Neuronal stem cell (in vitro differentiated cells): ENCODE results near the gene PWWP2A.

ENCODE experiments used
- DNase-seq: peaks from one replicate; pipeline ENCODE4 v3.0.0-alpha.2; 2013; ENCODE audit warnings: low spot score
- H2AFZ ChIP-seq: one replicate; pipeline ENCODE4 v1.6.1; 2013; ENCODE audit warnings: mild to moderate bottlenecking, low read length, inconsistent platforms
- H2AK5ac ChIP-seq: 2 replicates; pipeline ENCODE4 v1.6.1; 2013; ENCODE audit warnings: low read depth, mild to moderate bottlenecking, inconsistent platforms, low read length, moderate library complexity, mixed read lengths
- H2BK120ac ChIP-seq: 2 replicates; pipeline ENCODE4 v1.6.1; 2013; ENCODE audit warnings: low read depth, mild to moderate bottlenecking, inconsistent platforms, low read length, moderate library complexity, mixed read lengths
- H2BK12ac ChIP-seq: one replicate; pipeline ENCODE4 v1.6.1; 2013; ENCODE audit warnings: low read length, inconsistent platforms
- H2BK15ac ChIP-seq: 2 replicates; pipeline ENCODE4 v1.6.1; 2013; ENCODE audit warnings: mild to moderate bottlenecking, low read length, inconsistent platforms, mixed read lengths
- H2BK5ac ChIP-seq: one replicate; pipeline ENCODE4 v1.6.1; 2013; ENCODE audit warnings: inconsistent platforms, mild to moderate bottlenecking, low read length, moderate library complexity
- H3K14ac ChIP-seq: one replicate; pipeline ENCODE4 v1.6.1; 2013; ENCODE audit warnings: low read length, inconsistent platforms
- H3K18ac ChIP-seq: 2 replicates; pipeline ENCODE4 v1.6.1; 2013; ENCODE audit warnings: low read length, inconsistent platforms
- H3K23ac ChIP-seq: 2 replicates; pipeline ENCODE4 v1.6.1; 2013; ENCODE audit warnings: low read depth, mild to moderate bottlenecking, mixed read lengths, low read length, inconsistent platforms; ENCODE audit not compliant: poor library complexity
- H3K27ac ChIP-seq: replicated peaks from 3 replicates; pipeline ENCODE4 v1.5.1; 2013; ENCODE audit warnings: low read length, inconsistent platforms
- H3K27me3 ChIP-seq, 3 experiments: 2 replicates each; pipeline ENCODE4 v1.6.1; 2013; ENCODE audit warnings: low read length in 3 of 3, mild to moderate bottlenecking in 2 of 3, inconsistent platforms in 1 of 3, low read depth in 1 of 3, mixed read lengths in 1 of 3, moderate library complexity in 1 of 3; ENCODE audit not compliant: control insufficient read depth in 3 of 3, insufficient read depth in 3 of 3
- H3K36me3 ChIP-seq, 2 donors: replicated peaks in 1 of 2; 2 replicates each; pipeline ENCODE4 v1.6.1; 2013; ENCODE audit warnings: low read length in 2 of 2; ENCODE audit not compliant: control insufficient read depth in 2 of 2, insufficient read depth in 2 of 2
- H3K4ac ChIP-seq: 2 replicates; pipeline ENCODE4 v1.6.1; 2013; ENCODE audit warnings: inconsistent platforms, mild to moderate bottlenecking, low read length, moderate library complexity
- H3K4me1 ChIP-seq, 2 donors: 1 replicate in 1 of 2; 2 replicates in 1 of 2; pipeline ENCODE4 v1.6.1; 2013; ENCODE audit warnings: low read length in 2 of 2, low read depth in 1 of 2; ENCODE audit not compliant: control insufficient read depth in 2 of 2, insufficient read depth in 1 of 2
- H3K4me2 ChIP-seq: one replicate; pipeline ENCODE4 v1.6.1; 2013; ENCODE audit warnings: mild to moderate bottlenecking, low read length, inconsistent platforms; ENCODE audit not compliant: insufficient read depth, poor library complexity, severe bottlenecking
- H3K4me3 ChIP-seq, 2 donors: 2 replicates each; pipeline ENCODE4 v1.5.1; 2013; ENCODE audit warnings: low read length in 2 of 2, mild to moderate bottlenecking in 2 of 2, inconsistent platforms in 1 of 2, moderate library complexity in 1 of 2
- H3K79me1 ChIP-seq: one replicate; pipeline ENCODE4 v1.6.1; 2013; ENCODE audit warnings: low read depth, mild to moderate bottlenecking, inconsistent platforms, low read length, moderate library complexity
- H3K9ac ChIP-seq: one replicate; pipeline ENCODE4 v1.6.1; 2013; ENCODE audit warnings: mild to moderate bottlenecking, low read depth, low read length, inconsistent platforms; ENCODE audit not compliant: poor library complexity
- H3K9me3 ChIP-seq, 2 donors: replicated peaks in 1 of 2; 2 replicates each; pipeline versions ENCODE3 to v1.6.1; 2013; ENCODE audit warnings: low read length in 2 of 2, mild to moderate bottlenecking in 2 of 2, inconsistent platforms in 1 of 2, low read depth in 1 of 2, mixed read lengths in 1 of 2, moderate library complexity in 1 of 2; ENCODE audit not compliant: control insufficient read depth in 2 of 2, insufficient read depth in 1 of 2
- H4K8ac ChIP-seq: one replicate; pipeline ENCODE4 v1.6.1; 2013; ENCODE audit warnings: low read depth, mild to moderate bottlenecking, inconsistent platforms, low read length, moderate library complexity
- H4K91ac ChIP-seq: one replicate; pipeline ENCODE4 v1.6.1; 2013; ENCODE audit warnings: low read length, low read depth, mild to moderate bottlenecking, inconsistent platforms; ENCODE audit not compliant: poor library complexity
- WGBS, 2 donors: extraction: QIAGEN DNeasy Blood & Tissue Kit; methylation state at CpG; one replicate each; pipeline ENCODE4 v1.1.7; 2013; ENCODE audit warnings: missing lambda C conversion rate in 2 of 2, mixed read lengths in 1 of 2; ENCODE audit not compliant: insufficient read length in 2 of 2, insufficient replicate concordance in 1 of 2; ENCODE audit errors: extremely low coverage in 2 of 2; 5-methylcytosine and 5-hydroxymethylcytosine counted together

PWWP2A gene

GRCh38 chr5:160129841-160130240, 10.6 kb upstream of the PWWP2A start:
- no CpG with 5 or more reads among the region's 6 CpGs for WGBS, 2 donors

GRCh38 chr5:160128632-160129031, 9.4 kb upstream of the PWWP2A start:
- H2AK5ac ChIP-seq: no peak overlapping the region
- no peak overlapping the region for H4K8ac ChIP-seq
- H2BK12ac ChIP-seq: no peak overlapping the region
- H4K91ac ChIP-seq: no peak overlapping the region
- no peak overlapping the region for H2BK5ac ChIP-seq
- H2BK120ac ChIP-seq: no peak overlapping the region
- H3K4me1 ChIP-seq: peaks cover 0 to 3% of the 10 kb centered on the region in 2 donors
- H3K27me3 ChIP-seq: no peaks in the 10 kb centered on the region
- H2AFZ ChIP-seq: no peak overlapping the region
- no peak overlapping the region for H3K4ac ChIP-seq
- no peak overlapping the region for H3K18ac ChIP-seq
- no peak overlapping the region for H3K4me3 ChIP-seq
- H3K23ac ChIP-seq: no peak overlapping the region
- no peak overlapping the region for H3K4me2 ChIP-seq
- WGBS, 2 donors: no CpG with 5 or more reads among the region's 7 CpGs
- H2BK15ac ChIP-seq: no peak overlapping the region
- H3K36me3 ChIP-seq: no peaks in the 10 kb centered on the region
- H3K9ac ChIP-seq: no peak overlapping the region
- no peaks in the 10 kb centered on the region for H3K79me1 ChIP-seq
- H3K27ac ChIP-seq: no peak overlapping the region
- H3K14ac ChIP-seq: no peak overlapping the region
- DNase-seq: no peak
- no peaks in the 10 kb centered on the region for H3K9me3 ChIP-seq

More at GRCh38 chr5:160129841-160130240, 10.6 kb upstream of the PWWP2A start:
- no peak overlapping the region for H3K27ac ChIP-seq
- no peak overlapping the region for H2AK5ac ChIP-seq
- no peaks in the 10 kb centered on the region for H3K79me1 ChIP-seq
- H3K4me2 ChIP-seq: no peak overlapping the region
- peaks cover 3 to 5% of the 10 kb centered on the region in 2 donors for H3K4me1 ChIP-seq
- no peak overlapping the region for H2BK5ac ChIP-seq
- H2BK120ac ChIP-seq: no peak overlapping the region
- no peaks in the 10 kb centered on the region for H3K36me3 ChIP-seq
- no peak overlapping the region for H3K23ac ChIP-seq
- H4K91ac ChIP-seq: no peak overlapping the region
- no peak overlapping the region for H2AFZ ChIP-seq
- no peak overlapping the region for H4K8ac ChIP-seq
- H3K4ac ChIP-seq: no peak overlapping the region
- no peak for DNase-seq
- no peak overlapping the region for H3K14ac ChIP-seq
- H3K18ac ChIP-seq: no peak overlapping the region
- no peaks in the 10 kb centered on the region for H3K9me3 ChIP-seq
- H2BK12ac ChIP-seq: no peak overlapping the region
- no peak overlapping the region for H3K9ac ChIP-seq
- H3K4me3 ChIP-seq: no peak overlapping the region
- no peaks in the 10 kb centered on the region for H3K27me3 ChIP-seq
- H2BK15ac ChIP-seq: no peak overlapping the region

DNA sequence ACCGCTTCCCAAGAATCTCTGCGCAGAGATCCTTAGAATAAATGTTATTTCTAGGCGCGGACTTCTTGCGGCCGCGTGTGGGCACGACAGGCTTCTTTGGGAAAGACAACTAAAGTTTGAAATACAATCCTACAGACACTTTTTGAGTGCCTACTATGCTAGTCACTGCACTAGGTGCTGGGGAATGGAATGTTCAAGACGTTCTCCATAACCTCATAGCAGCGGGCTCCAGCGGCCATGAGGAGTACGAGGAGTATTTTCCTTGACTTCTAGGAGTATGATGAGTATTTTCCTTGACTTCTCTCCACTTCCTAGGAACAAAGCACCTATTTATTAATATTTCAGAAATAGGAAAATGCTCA, 636 bp upstream of the PWWP2A start:
- no peak overlapping the region for H3K27ac ChIP-seq
- H2AK5ac ChIP-seq: no peak overlapping the region
- H3K4me2 ChIP-seq: no peak overlapping the region
- H2BK12ac ChIP-seq: no peak overlapping the region
- no peaks in the 10 kb centered on the region for H3K4me1 ChIP-seq
- H3K9ac ChIP-seq: no peak overlapping the region
- peaks cover 3 to 31% of the 10 kb centered on the region in 2 donors for H3K36me3 ChIP-seq
- H3K4ac ChIP-seq: no peak overlapping the region
- no peak overlapping the region for H4K8ac ChIP-seq
- H3K14ac ChIP-seq: no peak overlapping the region
- no peaks in the 10 kb centered on the region for H3K9me3 ChIP-seq
- no peak overlapping the region for H3K23ac ChIP-seq
- H3K79me1 ChIP-seq: peaks cover 10% of the 10 kb centered on the region
- H4K91ac ChIP-seq: no peak overlapping the region
- no peak overlapping the region for H3K18ac ChIP-seq
- WGBS, 2 donors: no CpG with 5 or more reads among the region's 12 CpGs
- no peak overlapping the region for H2AFZ ChIP-seq
- H2BK120ac ChIP-seq: no peak overlapping the region
- DNase-seq: no peak
- H2BK15ac ChIP-seq: no peak overlapping the region
- no peaks in the 10 kb centered on the region for H3K27me3 ChIP-seq
- no peak overlapping the region for H3K4me3 ChIP-seq
- H2BK5ac ChIP-seq: no peak overlapping the region

- Histone ChIP-seq H3K36me3 (peaks cover 6 to 40% of the 10 kb centered on the region in 2 donors), H2BK12ac (peak overlapping the region; percentile 36), H2AFZ (peak overlapping the region; percentile 90), H4K91ac (no peak overlapping the region), H3K4me3 (peak overlapping the region; percentile 99 to 100), H3K9ac (peak overlapping the region; percentile 93), H3K27me3 (no peaks in the 10 kb centered on the region), H4K8ac (no peak overlapping the region), H3K4me1 (no peaks in the 10 kb centered on the region), H3K27ac (peak overlapping the region; percentile 87), H3K14ac (peak overlapping the region; percentile 50), H2BK5ac (peak overlapping the region; percentile 98), H3K9me3 (no peaks in the 10 kb centered on the region), H3K18ac (peak overlapping the region; percentile 100), H3K4ac (peak overlapping the region; percentile 81), H3K79me1 (peaks cover 11% of the 10 kb centered on the region), H3K23ac (peak overlapping the region; percentile 90), H2AK5ac (peak overlapping the region; percentile 87), H2BK120ac (peak overlapping the region; percentile 93), H3K4me2 (peak overlapping the region; percentile 78), H2BK15ac (peak overlapping the region; percentile 91)
- WGBS, 2 donors: no CpG with 5 or more reads among the region's 79 CpGs
- no peak for DNase-seq
Measured at GRCh38 chr5:160118349-160119141, 705 bp downstream of the PWWP2A start.
